Gastrocnemius medialis (tissue), 4 donors: Measurements from ENCODE around the gene ALPI.
"Not testable (repeated sequence)": the region's sequence is repeated elsewhere in the genome, so short reads cannot be mapped to it uniquely, and the experiment has no call there.

ENCODE experiments used
- CTCF ChIP-seq, 5 experiments: fragments of 450-650 bp in 3 of 5; fragments of 200-600 bp in 2 of 5; sonication (generic) in 2 of 5; IDR thresholded peaks in 4 of 5; conservative IDR thresholded peaks in 1 of 5; 1 replicate in 4 of 5; 2 replicates in 1 of 5; pipeline ENCODE4 v1.5.1; 2016 to 2019; ENCODE audit warnings: antibody characterized with exemption in 5 of 5, mild to moderate bottlenecking in 3 of 5, moderate library complexity in 3 of 5
- POLR2A ChIP-seq, 2 donors: fragments of 450-650 bp; IDR thresholded peaks; one replicate each; pipeline ENCODE4 v1.6.1; 2017; ENCODE audit warnings: antibody characterized with exemption in 2 of 2, mild to moderate bottlenecking in 2 of 2, moderate library complexity in 2 of 2

GRCh38 chr2:232445149-232445885, 10.6 kb upstream of the ALPI start:
- not testable (repeated sequence) for TF ChIP-seq CTCF (IDR thresholded peaks at IDR 0.05 in 4 of 5, conservative IDR thresholded peaks at IDR 0.05 in 1 of 5); POLR2A (IDR thresholded peaks at IDR 0.05)
